GM18502 (cell line): ENCODE results near the gene ANKRD13A.
A peak's percentile ranks its signal among the peaks of the same experiment; 100 is the strongest.
"Not testable (repeated sequence)": the region's sequence is repeated elsewhere in the genome, so short reads cannot be mapped to it uniquely, and the experiment has no call there.

Experiments
- ATAC-seq: cut with Tn5 transposase; IDR thresholded peaks from one replicate; pipeline ENCODE4 v1.9.1; 2021; ENCODE audit warnings: mild to moderate bottlenecking; ENCODE audit not compliant: unreplicated experiment, poor library complexity

ANKRD13A gene

GRCh38 chr12:110042264-110042663 is 43.0 kb downstream of the ANKRD13A start:
- ATAC-seq: no peak

GRCh38 chr12:110046451-110047187 is 47.4 kb downstream of the ANKRD13A start:
- ATAC-seq: no peak

- no peak for ATAC-seq
Measured at GRCh38 chr12:110047297-110047940, 48.2 kb downstream of the ANKRD13A start.

GRCh38 chr12:110048242-110049027 is 49.2 kb downstream of the ANKRD13A start, which contains the start of gene C12orf76:
C12orf76 (minus strand) TSS chr12:110048522; CDS start chr12:110048495, 27 bp downstream.
- peak; percentile 99 for ATAC-seq

- peak; percentile 2 for ATAC-seq
Measured at GRCh38 chr12:110049034-110049433, 49.8 kb downstream of the ANKRD13A start.

GRCh38 chr12:110049666-110050065 is 50.4 kb downstream of the ANKRD13A start:
- ATAC-seq: not testable (repeated sequence)

GRCh38 chr12:110050927-110051326 is 51.7 kb downstream of the ANKRD13A start:
- no peak for ATAC-seq

- not testable (repeated sequence) for ATAC-seq
Measured at GRCh38 chr12:110055375-110056352, 56.4 kb downstream of the ANKRD13A start.

GRCh38 chr12:110056643-110057042 is 57.4 kb downstream of the ANKRD13A start:
- not testable (repeated sequence) for ATAC-seq

- ATAC-seq: no peak
Measured at GRCh38 chr12:110058875-110059615, 59.8 kb downstream of the ANKRD13A start.

- ATAC-seq: no peak
Measured at GRCh38 chr12:110059651-110060000, 60.4 kb downstream of the ANKRD13A start.

GRCh38 chr12:110062241-110062640 is 63.0 kb downstream of the ANKRD13A start:
- no peak for ATAC-seq

- ATAC-seq: no peak
Measured at GRCh38 chr12:110065540-110065939, 66.3 kb downstream of the ANKRD13A start.

- ATAC-seq: no peak
Measured at GRCh38 chr12:110067531-110067930, 68.3 kb downstream of the ANKRD13A start.

GRCh38 chr12:110068115-110068514 is 68.9 kb downstream of the ANKRD13A start:
- not testable (repeated sequence) for ATAC-seq

GRCh38 chr12:110068654-110069053 is 69.4 kb downstream of the ANKRD13A start:
- no peak for ATAC-seq

GRCh38 chr12:110071504-110071903 is 72.3 kb downstream of the ANKRD13A start:
- ATAC-seq: no peak

- ATAC-seq: no peak
Measured at GRCh38 chr12:110071967-110072366, 72.7 kb downstream of the ANKRD13A start.

GRCh38 chr12:110072636-110073035 is 73.4 kb downstream of the ANKRD13A start:
- not testable (repeated sequence) for ATAC-seq
